MM.1S (cell line): ENCODE data around the gene TMEM154.

ENCODE experiments used
- EZH2 ChIP-seq: fragments of 300-600 bp; sonication (generic); optimal IDR thresholded peaks from 2 replicates; pipeline ENCODE3; 2017; ENCODE audit warnings: low read depth, mild to moderate bottlenecking, antibody characterized with exemption, low read length, mixed read lengths
- EZH2phosphoT487 ChIP-seq: fragments of 300-600 bp; sonication (generic); IDR thresholded peaks from 2 replicates; pipeline ENCODE4 v1.6.1; 2018; ENCODE audit warnings: antibody characterized with exemption, low read length
- TF ChIP-seq, protein P1 (sequence below): fragments of 300-600 bp; sonication (generic); IDR thresholded peaks from 2 replicates; pipeline ENCODE4 v1.5.1; 2016; ENCODE audit warnings: antibody characterized with exemption, low read length, mixed read lengths

DNA sequence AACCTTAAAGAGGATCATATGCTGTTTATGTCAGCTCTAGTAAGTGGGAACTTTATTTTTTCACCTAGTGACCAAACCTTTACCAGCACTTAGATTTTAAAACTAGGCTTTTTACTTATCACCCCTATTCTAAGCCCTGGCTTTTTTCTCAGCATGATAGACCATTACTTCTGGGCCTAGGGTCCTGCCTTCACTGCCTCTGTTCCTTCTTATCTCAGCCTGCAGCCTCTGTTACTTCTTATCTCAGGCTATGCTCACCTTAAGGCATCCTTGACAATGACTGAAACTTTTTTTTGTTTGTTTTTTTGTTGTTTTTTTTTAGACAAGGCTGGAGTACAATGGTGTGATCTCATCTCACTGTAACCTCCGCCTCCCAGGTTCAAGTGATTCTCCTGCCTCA is 59.6 kb downstream of the TMEM154 start:
- TF ChIP-seq, protein P1, sequence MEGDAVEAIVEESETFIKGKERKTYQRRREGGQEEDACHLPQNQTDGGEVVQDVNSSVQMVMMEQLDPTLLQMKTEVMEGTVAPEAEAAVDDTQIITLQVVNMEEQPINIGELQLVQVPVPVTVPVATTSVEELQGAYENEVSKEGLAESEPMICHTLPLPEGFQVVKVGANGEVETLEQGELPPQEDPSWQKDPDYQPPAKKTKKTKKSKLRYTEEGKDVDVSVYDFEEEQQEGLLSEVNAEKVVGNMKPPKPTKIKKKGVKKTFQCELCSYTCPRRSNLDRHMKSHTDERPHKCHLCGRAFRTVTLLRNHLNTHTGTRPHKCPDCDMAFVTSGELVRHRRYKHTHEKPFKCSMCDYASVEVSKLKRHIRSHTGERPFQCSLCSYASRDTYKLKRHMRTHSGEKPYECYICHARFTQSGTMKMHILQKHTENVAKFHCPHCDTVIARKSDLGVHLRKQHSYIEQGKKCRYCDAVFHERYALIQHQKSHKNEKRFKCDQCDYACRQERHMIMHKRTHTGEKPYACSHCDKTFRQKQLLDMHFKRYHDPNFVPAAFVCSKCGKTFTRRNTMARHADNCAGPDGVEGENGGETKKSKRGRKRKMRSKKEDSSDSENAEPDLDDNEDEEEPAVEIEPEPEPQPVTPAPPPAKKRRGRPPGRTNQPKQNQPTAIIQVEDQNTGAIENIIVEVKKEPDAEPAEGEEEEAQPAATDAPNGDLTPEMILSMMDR = no peak
- TF ChIP-seq EZH2 = no peak
- no peak for TF ChIP-seq EZH2phosphoT487
